OCI-LY3 (cell line): ENCODE results near the gene KRTAP5-11.
"Not testable (repeated sequence)": the region's sequence is repeated elsewhere in the genome, so short reads cannot be mapped to it uniquely, and the experiment has no call there.

Experiments
- CTCF ChIP-seq: fragments of 200-600, 300-600 bp; sonication (generic); IDR thresholded peaks from 2 replicates; pipeline ENCODE4 v1.5.1; 2014; ENCODE audit warnings: antibody characterized with exemption, low read length, low read depth
- EZH2phosphoT487 ChIP-seq: fragments of 200-600 bp; shearing (Covaris generic); IDR thresholded peaks from 2 replicates; pipeline ENCODE4 v1.6.1; 2018; ENCODE audit warnings: antibody characterized with exemption, mixed run types, low read depth

- TF ChIP-seq CTCF, EZH2phosphoT487: not testable (repeated sequence)
These were observed 25.0 kb upstream of the KRTAP5-11 start for GRCh38 chr11:71607520-71608216.
